ENCODE results near the gene ACSF2. TPM values are rescaled to one million over a fixed set of nuclear protein-coding genes. Genes with fewer than 3 reads are reported as not detected.
A peak's percentile ranks its signal among the peaks of the same experiment; 100 is the strongest.

Gene ACSF2
- total and polyA plus RNA-seq, 2 of the 13 experiments (the other 11 are each of a cell fraction or from before 2014, with no cell fraction given): 87.3 to 109 TPM

- Histone ChIP-seq H3K4me2 (ENCODE audit: low read depth, low read length) (no peak overlapping the region), H2AFZ (ENCODE audit: low read length) (no peak overlapping the region), H3K4me1 (ENCODE audit: insufficient read depth, low read length) (peaks cover 56% of the 10 kb centered on the region), H3K27me3 (ENCODE audit: control insufficient read depth in 1 of 2, insufficient read depth in 2 of 2, low read length in 2 of 2) (no peaks in the 10 kb centered on the region; a peak in 1 of 5 replicates), H3K36me3 (replicated peaks in 1 of 2; ENCODE audit: control insufficient read depth in 1 of 2, insufficient read depth in 2 of 2, low read length in 2 of 2) (peaks cover 0 to 4% of the 10 kb centered on the region in 2 experiments; a peak in 1 of 5 replicates), H3K9ac (ENCODE audit: insufficient read depth, low read depth, low read length) (no peak overlapping the region), H3K79me2 (ENCODE audit: insufficient read depth, low read length) (peaks cover 28% of the 10 kb centered on the region), H3K4me3 (replicated peaks in 1 of 3; ENCODE audit: insufficient read depth in 1 of 3, low read depth in 2 of 3, low read length in 3 of 3) (no peak overlapping the region), H4K20me1 (ENCODE audit: insufficient read depth, low read length) (no peaks in the 10 kb centered on the region), H3K27ac (ENCODE audit: extremely low read length, insufficient read depth, low read length) (peak overlapping the region; percentile 24), H3K9me3 (ENCODE audit: low read length) (no peaks in the 10 kb centered on the region)
- in situ Hi-C loops (cut with HindIII; ENCODE audit: extremely low pct_ligation_motif_present, low pct_unique_long_range_greater_than_20kb): no loop called here
- BruUV-seq (replicated peaks): no TSS peak
- CTCF ChIA-PET (ENCODE audit: low intra/inter-chr PET ratio, low total read pairs): no interaction called here
- POLR2A ChIA-PET: interaction anchor here (1.0 to 1.8 kb wide), 3 partner anchors 8 to 35 kb away, joined by 3 to 8 read pairs (median 4); partner anchors contain the start of gene LRRC59
- ATAC-seq (no peak), DNase-seq (ENCODE audit: low spot score) (no peak), FAIRE-seq (no peak)
- TF ChIP-seq ZMAT5 (CRISPR knock-in tag; IDR thresholded peaks at IDR 0.05; ENCODE audit: borderline replicate concordance, low read depth): no peak
- TF ChIP-seq ZNF747 (CRISPR knock-in tag; IDR thresholded peaks at IDR 0.05; ENCODE audit: borderline replicate concordance): no peak
- peak; percentile 47 for TF ChIP-seq RBM22 (optimal IDR thresholded peaks at IDR 0.05; ENCODE audit: low read length)
- TF ChIP-seq ZNF382 (CRISPR knock-in tag; IDR thresholded peaks at IDR 0.05; ENCODE audit: borderline replicate concordance): no peak
- TF ChIP-seq ZNF547 (CRISPR knock-in tag; IDR thresholded peaks at IDR 0.05): no peak
- TF ChIP-seq TFAP4 (IDR thresholded peaks at IDR 0.05; ENCODE audit: borderline replicate concordance, low read depth): no peak
- no peak for TF ChIP-seq NR2F6 (IDR thresholded peaks at IDR 0.05)
- TF ChIP-seq NR2F6 (CRISPR knock-in tag; IDR thresholded peaks at IDR 0.05): 0 out of 2 replicates have a peak, but pooled peaks have one; percentile 8
- 0 out of 2 replicates have a peak, but pooled peaks have one; percentile 28 for TF ChIP-seq ARID2 (CRISPR knock-in tag; IDR thresholded peaks at IDR 0.05; ENCODE audit: borderline replicate concordance)
- TF ChIP-seq THRA (CRISPR knock-in tag; IDR thresholded peaks at IDR 0.05; ENCODE audit: borderline replicate concordance): 0 out of 2 replicates have a peak, but pooled peaks have one; percentile 32
- TF ChIP-seq ZNF546 (CRISPR knock-in tag; conservative IDR thresholded peaks at IDR 0.05): no peak
- TF ChIP-seq ZFP37 (CRISPR knock-in tag; IDR thresholded peaks at IDR 0.05; ENCODE audit: borderline replicate concordance): no peak
- no peak for TF ChIP-seq ZNF263 (CRISPR knock-in tag; IDR thresholded peaks at IDR 0.05)
- no peak for TF ChIP-seq ATF1 (CRISPR knock-in tag; IDR thresholded peaks at IDR 0.05)
- no peak for TF ChIP-seq HOXA7 (CRISPR knock-in tag; IDR thresholded peaks at IDR 0.05)
- no peak for TF ChIP-seq NFE2L1 (CRISPR knock-in tag; IDR thresholded peaks at IDR 0.05; ENCODE audit: borderline replicate concordance)
- peak; percentile 56 for TF ChIP-seq TEAD3 (CRISPR knock-in tag; optimal IDR thresholded peaks at IDR 0.05; ENCODE audit: borderline replicate concordance)
- WGBS (ENCODE audit: low lambda C conversion rate): 94% methylated on average over 4 of the region's 4 CpGs
- intact Hi-C loops (cut with micrococcal nuclease; ENCODE audit: unreplicated experiment): no loop called here
Observed at GRCh38 chr17:50432125-50432762, 6.2 kb downstream of the ACSF2 start.

Measured in HepG2 (cell line).